OCI-LY7 (cell line): ENCODE results near the gene MYO9B. TPM values are rescaled to one million over a fixed set of nuclear protein-coding genes. Genes with fewer than 3 reads are reported as not detected.
A peak's percentile ranks its signal among the peaks of the same experiment; 100 is the strongest.
"Not testable (repeated sequence)": the region's sequence is repeated elsewhere in the genome, so short reads cannot be mapped to it uniquely, and the experiment has no call there.

ENCODE experiments used
- BruUV-seq: library from RNA; stranded (reverse); fragments of 400-500 nt; replicated peaks from 2 replicates; lab custom pipeline; 2021; lab: Mats Ljungman, UMichigan
- CTCF ChIA-PET: fragments of 300-600 bp; sonication (Branson Sonifier 250); formaldehyde crosslinking; loops from one replicate; lab custom pipeline; 2022; ENCODE audit warnings: antibody characterized with exemption; ENCODE audit not compliant: unreplicated experiment; lab: Charles Lee
- POLR2A ChIA-PET: fragments of 300-600 bp; sonication (Branson Sonifier 250); formaldehyde crosslinking; loops from one replicate; lab custom pipeline; 2022; ENCODE audit warnings: antibody characterized with exemption; lab: Charles Lee
- DNase-seq: peaks from one replicate; pipeline ENCODE4 v3.0.0-alpha.2; 2015; ENCODE audit warnings: low spot score
- H2AFZ ChIP-seq: fragments of 200-600 bp; sonication (generic), shearing (Covaris generic); 2 replicates; pipeline ENCODE4 v1.6.1; 2014; ENCODE audit warnings: mild to moderate bottlenecking, antibody characterized with exemption, low read length, moderate library complexity
- H3K27ac ChIP-seq: fragments of 200-600 bp; sonication (generic); 2 replicates; pipeline ENCODE4 v1.5.1; 2014; ENCODE audit warnings: mixed run types, low read depth, mild to moderate bottlenecking, moderate library complexity, low read length, inconsistent platforms; ENCODE audit not compliant: poor library complexity, severe bottlenecking
- H3K36me3 ChIP-seq: fragments of 200-600 bp; sonication (generic); 2 replicates; pipeline ENCODE4 v1.6.1; 2014; ENCODE audit warnings: mild to moderate bottlenecking, antibody characterized with exemption, low read length, moderate library complexity, mixed read lengths; ENCODE audit not compliant: insufficient read depth
- H3K4me1 ChIP-seq: fragments of 200-600 bp; sonication (generic); 2 replicates; pipeline ENCODE4 v1.5.1; 2014; ENCODE audit warnings: mild to moderate bottlenecking, low read length; ENCODE audit not compliant: insufficient read depth, poor library complexity, severe bottlenecking
- H3K4me2 ChIP-seq: fragments of 200-600 bp; sonication (generic); 2 replicates; pipeline ENCODE4 v1.6.1; 2014; ENCODE audit warnings: mild to moderate bottlenecking, low read length
- H3K4me3 ChIP-seq: fragments of 200-600 bp; sonication (generic); 2 replicates; pipeline ENCODE4 v1.5.1; 2014; ENCODE audit warnings: mild to moderate bottlenecking, low read depth, low read length; ENCODE audit not compliant: poor library complexity, severe bottlenecking
- H3K79me2 ChIP-seq: fragments of 200-600 bp; sonication (generic); 2 replicates; pipeline ENCODE4 v1.6.1; 2016; ENCODE audit warnings: low read depth, mild to moderate bottlenecking, low read length, moderate library complexity, mixed read lengths; ENCODE audit not compliant: insufficient read depth
- H3K9me2 ChIP-seq: fragments of 200-600 bp; sonication (generic); 2 replicates; pipeline ENCODE4 v1.6.1; 2016; ENCODE audit warnings: mild to moderate bottlenecking, low read length, mixed read lengths; ENCODE audit not compliant: insufficient read depth
- H3K9me3 ChIP-seq: fragments of 200-600 bp; sonication (generic); 2 replicates; pipeline ENCODE4 v1.6.1; 2014; ENCODE audit warnings: mild to moderate bottlenecking, mixed run types, low read length, mixed read lengths
- H4K20me1 ChIP-seq: fragments of 200-600 bp; sonication (generic); 2 replicates; pipeline ENCODE4 v1.6.1; 2014; ENCODE audit warnings: mild to moderate bottlenecking, antibody characterized with exemption, low read length, moderate library complexity, mixed read lengths; ENCODE audit not compliant: insufficient read depth
- EZH2phosphoT487 ChIP-seq: fragments of 200-600 bp; sonication (generic); IDR thresholded peaks from 2 replicates; pipeline ENCODE4 v1.6.1; 2018; ENCODE audit warnings: low read depth, borderline replicate concordance, mild to moderate bottlenecking, mixed run types, antibody characterized with exemption, low read length, moderate library complexity, mixed read lengths
- intact Hi-C: fragments of 100-400 bp; cut with micrococcal nuclease; formaldehyde crosslinking; loops from one replicate; pipeline ENCODE4 v1.10.0; 2022; ENCODE audit not compliant: unreplicated experiment
- total RNA-seq, 2 experiments: library from RNA; depleted of rRNA in 1 of 2; stranded (reverse); fragments of >200 nt in 1 of 2; shearing (Covaris generic) in 1 of 2; gene quantifications; 2 replicates each; pipeline ENCODE4 v1.2.3, GENCODE V29; 2014 to 2022
- TF ChIP-seq, protein P1 (sequence below): fragments of 200-600 bp; sonication (generic); conservative IDR thresholded peaks from 2 replicates; pipeline ENCODE4 v1.5.1; 2014; ENCODE audit warnings: mild to moderate bottlenecking, antibody characterized with exemption, low read length, moderate library complexity, mixed read lengths

Gene MYO9B
- total RNA-seq, 2 experiments from 2014 or later = 74.7 to 150 TPM

DNA sequence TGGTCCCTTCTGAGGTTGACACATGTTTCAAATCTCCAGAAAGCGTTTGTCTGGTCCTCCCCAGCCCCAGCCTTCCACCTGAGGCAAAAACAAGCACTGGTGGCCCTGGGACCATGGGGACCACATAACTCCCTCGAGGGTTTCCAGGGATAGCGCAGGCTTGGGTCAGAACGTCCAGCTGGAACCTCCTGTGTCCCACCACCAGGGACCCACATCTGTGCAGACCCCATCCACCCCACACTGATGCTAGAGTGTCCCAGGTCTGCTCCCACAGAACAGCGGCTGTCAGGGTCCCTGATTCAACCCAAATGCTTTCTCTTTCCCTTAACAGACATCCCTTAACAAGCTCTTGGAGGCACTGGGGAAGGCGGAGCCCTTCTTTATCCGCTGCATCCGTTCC is 110.0 kb downstream of the MYO9B start:
- no peaks in the 10 kb centered on the region for H3K9me2 ChIP-seq
- no peak overlapping the region for H3K4me2 ChIP-seq
- TF ChIP-seq EZH2phosphoT487 = no peak
- TF ChIP-seq, protein P1, sequence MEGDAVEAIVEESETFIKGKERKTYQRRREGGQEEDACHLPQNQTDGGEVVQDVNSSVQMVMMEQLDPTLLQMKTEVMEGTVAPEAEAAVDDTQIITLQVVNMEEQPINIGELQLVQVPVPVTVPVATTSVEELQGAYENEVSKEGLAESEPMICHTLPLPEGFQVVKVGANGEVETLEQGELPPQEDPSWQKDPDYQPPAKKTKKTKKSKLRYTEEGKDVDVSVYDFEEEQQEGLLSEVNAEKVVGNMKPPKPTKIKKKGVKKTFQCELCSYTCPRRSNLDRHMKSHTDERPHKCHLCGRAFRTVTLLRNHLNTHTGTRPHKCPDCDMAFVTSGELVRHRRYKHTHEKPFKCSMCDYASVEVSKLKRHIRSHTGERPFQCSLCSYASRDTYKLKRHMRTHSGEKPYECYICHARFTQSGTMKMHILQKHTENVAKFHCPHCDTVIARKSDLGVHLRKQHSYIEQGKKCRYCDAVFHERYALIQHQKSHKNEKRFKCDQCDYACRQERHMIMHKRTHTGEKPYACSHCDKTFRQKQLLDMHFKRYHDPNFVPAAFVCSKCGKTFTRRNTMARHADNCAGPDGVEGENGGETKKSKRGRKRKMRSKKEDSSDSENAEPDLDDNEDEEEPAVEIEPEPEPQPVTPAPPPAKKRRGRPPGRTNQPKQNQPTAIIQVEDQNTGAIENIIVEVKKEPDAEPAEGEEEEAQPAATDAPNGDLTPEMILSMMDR = no peak
- no peak overlapping the region for H2AFZ ChIP-seq
- no peak for DNase-seq
- intact Hi-C loops = no loop called here
- H3K79me2 ChIP-seq = no peaks in the 10 kb centered on the region
- no peaks in the 10 kb centered on the region for H4K20me1 ChIP-seq
- H3K36me3 ChIP-seq = peaks cover 59% of the 10 kb centered on the region
- no peak overlapping the region for H3K4me3 ChIP-seq
- no TSS peak for BruUV-seq
- no peak overlapping the region for H3K27ac ChIP-seq
- CTCF ChIA-PET = no interaction called here
- no peaks in the 10 kb centered on the region for H3K9me3 ChIP-seq
- POLR2A ChIA-PET = no interaction called here
- peaks cover 41% of the 10 kb centered on the region for H3K4me1 ChIP-seq

DNA sequence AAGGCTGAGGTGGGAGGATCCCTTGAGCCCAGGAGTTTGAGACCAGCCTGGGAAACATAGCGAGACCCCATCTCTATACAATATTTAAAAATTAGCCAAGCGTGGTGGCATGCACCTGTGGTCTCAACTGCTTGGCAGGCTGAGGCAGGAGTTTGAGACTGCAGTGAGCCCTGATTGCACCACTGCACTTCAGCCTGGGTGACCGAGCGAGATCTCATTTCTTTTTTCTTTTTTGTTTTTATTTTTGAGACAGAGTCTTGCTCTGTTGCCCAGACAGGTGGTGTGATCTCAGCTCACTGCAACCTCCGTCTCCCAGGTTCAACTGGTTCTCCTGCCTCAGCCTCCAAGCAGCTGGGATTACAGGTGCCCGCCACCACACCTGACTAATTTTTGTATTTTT is 116.2 kb downstream of the MYO9B start:
- BruUV-seq, H3K9me2 ChIP-seq, POLR2A ChIA-PET, H2AFZ ChIP-seq, H3K79me2 ChIP-seq, CTCF ChIA-PET, H3K9me3 ChIP-seq, H4K20me1 ChIP-seq, H3K4me3 ChIP-seq: not testable (repeated sequence)
- intact Hi-C loops = loop anchor here (2.0 kb wide), 3 partner anchors 57 to 117 kb away; partner anchors contain the start of genes HAUS8 and MYO9B
- Histone ChIP-seq H3K4me1 (peaks cover 48% of the 10 kb centered on the region), H3K27ac (peak overlapping the region; percentile 98), H3K36me3 (peaks cover 79% of the 10 kb centered on the region), H3K4me2 (peak overlapping the region; percentile 56)
- peak; percentile 90 for DNase-seq

DNA sequence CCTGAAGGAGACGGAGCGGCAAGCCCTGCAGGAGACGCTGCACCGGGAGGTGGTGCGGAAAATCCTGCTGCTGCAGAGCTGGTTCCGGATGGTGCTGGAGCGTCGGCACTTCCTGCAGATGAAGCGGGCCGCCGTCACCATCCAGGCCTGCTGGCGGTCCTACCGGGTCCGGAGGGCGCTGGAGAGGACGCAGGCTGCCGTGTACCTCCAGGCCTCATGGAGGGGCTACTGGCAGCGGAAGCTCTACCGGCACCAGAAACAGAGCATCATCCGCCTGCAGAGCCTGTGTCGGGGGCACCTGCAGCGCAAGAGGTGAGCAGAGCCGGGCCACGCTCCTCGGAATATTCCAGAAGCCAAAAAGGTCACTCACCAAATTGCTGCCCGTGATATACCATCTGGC is 117.2 kb downstream of the MYO9B start:
- H3K79me2 ChIP-seq = no peaks in the 10 kb centered on the region
- no peak for TF ChIP-seq EZH2phosphoT487
- TF ChIP-seq, protein P1 = no peak
- no peaks in the 10 kb centered on the region for H4K20me1 ChIP-seq
- no TSS peak for BruUV-seq
- peaks cover 48% of the 10 kb centered on the region for H3K4me1 ChIP-seq
- no peaks in the 10 kb centered on the region for H3K9me2 ChIP-seq
- POLR2A ChIA-PET = interaction anchor here (0.6 kb wide), 1 partner anchor 114 kb away, joined by 4 read pairs; no protein-coding TSS in a partner anchor
- CTCF ChIA-PET = no interaction called here
- H3K9me3 ChIP-seq = no peaks in the 10 kb centered on the region; the same call in 1 of the 2 replicates
- peak overlapping the region; percentile 34 for H3K4me3 ChIP-seq
- H3K27ac ChIP-seq = peak overlapping the region; percentile 98
- no peak overlapping the region; the same call in 1 of the 2 replicates for H3K4me2 ChIP-seq
- peaks cover 80% of the 10 kb centered on the region for H3K36me3 ChIP-seq
- H2AFZ ChIP-seq = no peak overlapping the region
- no peak for DNase-seq
- intact Hi-C loops = loop anchor here (2.0 kb wide), 2 partner anchors 58 to 118 kb away; partner anchors contain the start of genes HAUS8 and MYO9B
